ENCODE data around the gene HNRNPH2.

Gene HNRNPH2

GRCh38 chrX:101398694-101399093, 9.3 kb upstream of the HNRNPH2 start:
- no peak for FAIRE-seq

- FAIRE-seq: no peak
Observed at GRCh38 chrX:101399825-101400224, 8.2 kb upstream of the HNRNPH2 start.

GRCh38 chrX:101407167-101407747, 765 bp upstream of the HNRNPH2 start:
- no peak for FAIRE-seq

GRCh38 chrX:101408532-101408841, 465 bp downstream of the HNRNPH2 start:
- FAIRE-seq: no peak

- peak; percentile 5 for FAIRE-seq
Observed at GRCh38 chrX:101409043-101409442, 1.0 kb downstream of the HNRNPH2 start.

- FAIRE-seq: no peak
Observed at GRCh38 chrX:101410461-101410860, 2.4 kb downstream of the HNRNPH2 start.

GRCh38 chrX:101411984-101412383, 4.0 kb downstream of the HNRNPH2 start:
- no peak for FAIRE-seq

- peak; percentile 87 for FAIRE-seq
Observed at GRCh38 chrX:101415180-101416145, 7.4 kb downstream of the HNRNPH2 start.

GRCh38 chrX:101416691-101417090, 8.7 kb downstream of the HNRNPH2 start:
- FAIRE-seq: no peak

- no peak for FAIRE-seq
Observed at GRCh38 chrX:101417190-101417589, 9.2 kb downstream of the HNRNPH2 start.

- FAIRE-seq: no peak
Observed at GRCh38 chrX:101417981-101418841, 10.2 kb downstream of the HNRNPH2 start.

GRCh38 chrX:101419489-101419888, 11.5 kb downstream of the HNRNPH2 start:
- no peak for FAIRE-seq

GRCh38 chrX:101427954-101428353, 19.9 kb downstream of the HNRNPH2 start:
- no peak for FAIRE-seq

- FAIRE-seq: no peak
Observed at GRCh38 chrX:101429934-101430333, 21.9 kb downstream of the HNRNPH2 start.

- FAIRE-seq: no peak
Observed at GRCh38 chrX:101430457-101431078, 22.5 kb downstream of the HNRNPH2 start.

- no peak for FAIRE-seq
Observed at GRCh38 chrX:101442085-101442484, 34.1 kb downstream of the HNRNPH2 start.

- no peak for FAIRE-seq
Observed at GRCh38 chrX:101449279-101449678, 41.3 kb downstream of the HNRNPH2 start.

- FAIRE-seq: no peak
Observed at GRCh38 chrX:101450085-101450484, 42.1 kb downstream of the HNRNPH2 start.

GRCh38 chrX:101450961-101451360, 42.9 kb downstream of the HNRNPH2 start:
- FAIRE-seq: no peak

GRCh38 chrX:101452056-101452455, 44.0 kb downstream of the HNRNPH2 start:
- FAIRE-seq: no peak

- FAIRE-seq: no peak
Observed at GRCh38 chrX:101460669-101461068, 52.6 kb downstream of the HNRNPH2 start.

GRCh38 chrX:101462892-101463291, 54.9 kb downstream of the HNRNPH2 start:
- FAIRE-seq: no peak
